K562 (cell line): ENCODE results near the gene SMCO1. TPM values are rescaled to one million over a fixed set of nuclear protein-coding genes. Genes with fewer than 3 reads are reported as not detected.
A peak's percentile ranks its signal among the peaks of the same experiment; 100 is the strongest.

Experiments used
- AFF1 ChIP-seq, 2 experiments: fragments of 450-650 bp; IDR thresholded peaks; 2 replicates each; pipeline ENCODE4 v1.6.1; 2018; ENCODE audit warnings: mild to moderate bottlenecking in 2 of 2, low read depth in 1 of 2; ENCODE audit not compliant: partially characterized antibody in 2 of 2
- CXXC5 ChIP-seq: fragments of 250-450 bp; sonication (Bioruptor Pico); IDR thresholded peaks from 2 replicates; pipeline ENCODE4 v1.8.0; 2022; ENCODE audit warnings: inconsistent platforms, mild to moderate bottlenecking, moderate library complexity
- DACH1 ChIP-seq: fragments of 450-650 bp; IDR thresholded peaks from 2 replicates; pipeline ENCODE4 v1.6.1; 2018; ENCODE audit not compliant: partially characterized antibody
- DEAF1 ChIP-seq: fragments of 450-650 bp; formaldehyde crosslinking; IDR thresholded peaks from 2 replicates; pipeline ENCODE4 v1.4.0; 2020; ENCODE audit warnings: mild to moderate bottlenecking, moderate library complexity
- DMBX1 ChIP-seq: fragments of 250-450 bp; sonication (Bioruptor Pico); IDR thresholded peaks from 2 replicates; pipeline ENCODE4 v1.8.0; 2022; ENCODE audit warnings: inconsistent platforms, mild to moderate bottlenecking, moderate library complexity, borderline replicate concordance
- FIP1L1 ChIP-seq: fragments of 200-400 bp; formaldehyde crosslinking; IDR thresholded peaks from 2 replicates; pipeline ENCODE4 v1.6.1; 2018; ENCODE audit warnings: mild to moderate bottlenecking, low read depth, low read length; ENCODE audit not compliant: poor library complexity, severe bottlenecking
- HNRNPLL ChIP-seq: fragments of 200-400 bp; formaldehyde crosslinking; IDR thresholded peaks from 2 replicates; pipeline ENCODE4 v1.6.1; 2017; ENCODE audit warnings: low read length, low read depth, mild to moderate bottlenecking; ENCODE audit not compliant: poor library complexity, severe bottlenecking
- MYC ChIP-seq, 2 experiments: fragments of 250-450 bp in 1 of 2; sonication (Bioruptor Pico) in 1 of 2; IDR thresholded peaks; 2 replicates each; pipeline versions ENCODE4 v1.5.1 to v1.6.1; 2012 to 2021; ENCODE audit warnings: low read depth in 2 of 2, borderline replicate concordance in 1 of 2, improper control_type of control experiment in 1 of 2, low read length in 1 of 2, mild to moderate bottlenecking in 1 of 2, moderate library complexity in 1 of 2
- NONO ChIP-seq, 2 experiments: fragments of 200-400 bp in 1 of 2; fragments of 450-650 bp in 1 of 2; formaldehyde crosslinking in 1 of 2; IDR thresholded peaks; 2 replicates each; pipeline ENCODE4 v1.6.1; 2017; ENCODE audit warnings: low read depth in 2 of 2, mild to moderate bottlenecking in 2 of 2, moderate library complexity in 2 of 2, low read length in 1 of 2
- NR4A1 ChIP-seq, 2 experiments: fragments of 250-450 bp in 1 of 2; fragments of 450-650 bp in 1 of 2; sonication (Bioruptor Pico) in 1 of 2; IDR thresholded peaks; 2 replicates each; pipeline versions ENCODE4 v1.4.0 to v1.6.1; 2016 to 2020; ENCODE audit warnings: mild to moderate bottlenecking in 2 of 2, missing compliant biosample characterization in 1 of 2, missing genetic modification characterization in 1 of 2, moderate library complexity in 1 of 2
- RNF219 ChIP-seq: fragments of 250-450 bp; sonication (Bioruptor Pico); IDR thresholded peaks from 2 replicates; pipeline ENCODE4 v1.5.0; 2022; ENCODE audit warnings: mild to moderate bottlenecking
- SMAD4 ChIP-seq: fragments of 250-450 bp; sonication (Bioruptor Pico); conservative IDR thresholded peaks from 2 replicates; pipeline ENCODE4 v1.8.0; 2021; ENCODE audit warnings: inconsistent platforms, mild to moderate bottlenecking, moderate library complexity
- ZBED1 ChIP-seq: IDR thresholded peaks from 2 replicates; pipeline ENCODE4 v1.6.1; 2014
- ZFP36 ChIP-seq: fragments of 150-350 bp; IDR thresholded peaks from 2 replicates; pipeline ENCODE4 v1.6.1; 2018; ENCODE audit warnings: low read length, low read depth; ENCODE audit not compliant: partially characterized antibody
- ZNF224 ChIP-seq: sonication (generic); formaldehyde crosslinking; IDR thresholded peaks from 2 replicates; pipeline ENCODE4 v1.8.0; 2022; ENCODE audit warnings: mild to moderate bottlenecking, missing genetic modification reagents
- ZNF316 ChIP-seq: fragments of 450-650 bp; IDR thresholded peaks from 2 replicates; pipeline ENCODE4 v1.6.1; 2016
- ZNF431 ChIP-seq: sonication (generic); formaldehyde crosslinking; IDR thresholded peaks from 2 replicates; pipeline ENCODE4 v1.8.0; 2022; ENCODE audit warnings: mild to moderate bottlenecking, missing genetic modification reagents
- ZNF507 ChIP-seq: conservative IDR thresholded peaks from 2 replicates; pipeline ENCODE4 v1.6.1; 2017; ENCODE audit warnings: missing genetic modification characterization, missing compliant biosample characterization
- polyA plus RNA-seq, 8 experiments: library from polyadenylated mRNA; depleted of rRNA in 4 of 8; stranded (reverse) in 5 of 8; unstranded in 3 of 8; fragments of >200 nt; fragmentation: Nextera tagmentation in 2 of 8; fragmentation: Illumina TruSeq in 1 of 8; extraction: Ambion mirVana in 2 of 8; extraction: Trizol in 1 of 8; gene quantifications; 2 replicates each; pipeline versions ENCODE4 v1.2.1 to v1.2.3, GENCODE V29; 2011 to 2014; ENCODE audit warnings: inconsistent platforms in 1 of 8, missing spikeins in 1 of 8
- total RNA-seq, 7 experiments: library from RNA; depleted of rRNA in 6 of 7; stranded (reverse); fragments of >200 nt in 6 of 7; fragmentation: Illumina TruSeq in 2 of 7; extraction: Trizol in 2 of 7; gene quantifications; 2 replicates each; pipeline versions ENCODE4 v1.2.1 to v1.2.3, GENCODE V29; 2011 to 2021; ENCODE audit warnings: low replicate concordance in 1 of 7

SMCO1 gene
- total and polyA plus RNA-seq, 9 of the 15 experiments (the other 6 are each of a cell fraction or from before 2014, with no cell fraction given), result 0.05 to 0.35 (median 0.12) TPM; not detected in 5

GRCh38 chr3:196528639-196529233 is 13.6 kb upstream of the SMCO1 start (continued):
- no peak for TF ChIP-seq NR4A1 (CRISPR knock-in tag; IDR thresholded peaks at IDR 0.05)
- 0 out of 2 replicates have a peak, but pooled peaks have one; percentile 29 for TF ChIP-seq NR4A1 (tag; IDR thresholded peaks at IDR 0.05)
- peak; percentile 53; the same call in 1 of the 2 replicates for TF ChIP-seq DEAF1 (CRISPR knock-in tag)
- peak; percentile 70; the same call in 1 of the 2 replicates for TF ChIP-seq MYC (IDR thresholded peaks at IDR 0.05; ENCODE audit: low read depth, low read length)
- TF ChIP-seq MYC (CRISPR knock-in tag; IDR thresholded peaks at IDR 0.05; ENCODE audit: borderline replicate concordance, low read depth), result no peak
- peak in 1 of 2 experiments; percentile 78; a peak in 2 of 4 replicates for TF ChIP-seq NONO (IDR thresholded peaks at IDR 0.05; ENCODE audit: low read depth in 2 of 2, low read length in 1 of 2)
- TF ChIP-seq FIP1L1, result peak; percentile 69
- TF ChIP-seq ZNF316, result no peak
- no peak for TF ChIP-seq ZBED1
- peak; percentile 70; the same call in 1 of the 2 replicates for TF ChIP-seq SMAD4
- peak; percentile 68 for TF ChIP-seq CXXC5 (CRISPR knock-in tag)
- no peak for TF ChIP-seq RNF219
- TF ChIP-seq ZFP36, result peak; percentile 6
- peak; percentile 14 for TF ChIP-seq HNRNPLL
- no peak for TF ChIP-seq ZNF507
- no peak for TF ChIP-seq DACH1
- TF ChIP-seq ZNF224 (CRISPR knock-in tag), result no peak
- peak; percentile 49; the same call in 1 of the 2 replicates for TF ChIP-seq ZNF431 (CRISPR knock-in tag)
- TF ChIP-seq AFF1 (IDR thresholded peaks at IDR 0.05; ENCODE audit: low read depth in 1 of 2, partially characterized antibody in 2 of 2), result no peak
- no peak for TF ChIP-seq DMBX1 (CRISPR knock-in tag)
